ENCODE measurements around the gene ZFAND2A. TPM values are rescaled to one million over a fixed set of nuclear protein-coding genes. Genes with fewer than 3 reads are reported as not detected.
"Not testable (repeated sequence)": the region's sequence is repeated elsewhere in the genome, so short reads cannot be mapped to it uniquely, and the experiment has no call there.

Gene ZFAND2A
- total RNA-seq, 1 donor = 11.7 TPM

DNA sequence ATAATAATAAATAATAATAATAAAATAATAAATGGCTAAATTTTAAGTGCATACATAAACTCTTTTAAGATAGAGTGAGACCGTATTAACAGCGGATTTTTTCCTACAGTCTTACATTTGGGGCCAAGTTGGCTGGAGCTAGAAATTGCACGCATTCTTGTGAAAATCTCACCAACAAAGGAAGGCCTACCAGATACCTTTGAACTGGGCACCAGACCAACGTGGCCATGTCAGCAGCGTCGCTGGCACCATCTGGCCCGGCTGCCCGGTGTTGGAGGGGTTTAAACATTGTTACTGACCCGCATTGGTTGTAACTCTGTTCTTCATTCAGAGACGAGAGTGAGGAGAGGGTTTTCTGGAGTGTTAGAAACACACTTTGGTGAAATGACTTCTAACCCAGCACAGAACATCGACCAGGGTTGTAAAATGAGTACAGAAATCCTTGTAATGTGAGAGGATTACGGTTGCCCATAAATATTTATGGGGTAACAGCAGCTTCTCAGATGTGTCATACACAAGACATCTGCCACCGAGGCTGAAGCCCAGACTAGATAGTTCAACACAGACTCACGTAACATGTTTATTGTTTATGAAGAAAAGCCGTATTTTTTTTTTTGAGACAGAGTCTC lies 38.1 kb upstream of the ZFAND2A start:
- TF ChIP-seq, protein P1, sequence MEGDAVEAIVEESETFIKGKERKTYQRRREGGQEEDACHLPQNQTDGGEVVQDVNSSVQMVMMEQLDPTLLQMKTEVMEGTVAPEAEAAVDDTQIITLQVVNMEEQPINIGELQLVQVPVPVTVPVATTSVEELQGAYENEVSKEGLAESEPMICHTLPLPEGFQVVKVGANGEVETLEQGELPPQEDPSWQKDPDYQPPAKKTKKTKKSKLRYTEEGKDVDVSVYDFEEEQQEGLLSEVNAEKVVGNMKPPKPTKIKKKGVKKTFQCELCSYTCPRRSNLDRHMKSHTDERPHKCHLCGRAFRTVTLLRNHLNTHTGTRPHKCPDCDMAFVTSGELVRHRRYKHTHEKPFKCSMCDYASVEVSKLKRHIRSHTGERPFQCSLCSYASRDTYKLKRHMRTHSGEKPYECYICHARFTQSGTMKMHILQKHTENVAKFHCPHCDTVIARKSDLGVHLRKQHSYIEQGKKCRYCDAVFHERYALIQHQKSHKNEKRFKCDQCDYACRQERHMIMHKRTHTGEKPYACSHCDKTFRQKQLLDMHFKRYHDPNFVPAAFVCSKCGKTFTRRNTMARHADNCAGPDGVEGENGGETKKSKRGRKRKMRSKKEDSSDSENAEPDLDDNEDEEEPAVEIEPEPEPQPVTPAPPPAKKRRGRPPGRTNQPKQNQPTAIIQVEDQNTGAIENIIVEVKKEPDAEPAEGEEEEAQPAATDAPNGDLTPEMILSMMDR (IDR thresholded peaks at IDR 0.05; ENCODE audit: insufficient read depth, low read depth, low read length) = no peak
- DNase-seq (ENCODE audit: low read depth) = peak; percentile 97
- H3K4me3 ChIP-seq (ENCODE audit: low read depth, low read length) = peak overlapping the region; percentile 6

DNA sequence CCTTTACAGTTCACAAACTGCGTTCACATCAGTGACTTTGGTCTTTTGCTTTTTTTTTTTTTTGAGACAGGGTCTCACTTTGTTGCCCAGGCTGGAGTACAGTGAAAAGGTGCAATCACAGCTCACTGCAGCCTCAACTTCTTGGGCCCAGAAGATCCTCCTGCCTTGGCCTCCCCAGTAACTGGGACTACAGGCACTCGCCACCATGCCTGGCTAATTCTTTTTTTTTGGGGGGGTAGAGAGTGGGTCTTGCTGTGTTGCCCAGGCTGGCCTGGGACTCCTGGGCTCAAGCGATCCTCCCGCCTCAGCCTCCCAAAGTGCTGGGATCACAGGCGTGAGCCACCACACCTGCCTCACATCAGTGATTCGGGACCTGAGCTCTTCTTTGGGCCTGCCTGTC lies 37.0 kb upstream of the ZFAND2A start:
- TF ChIP-seq, protein P1 (IDR thresholded peaks at IDR 0.05; ENCODE audit: insufficient read depth, low read depth, low read length) = no peak
- no peak for DNase-seq (ENCODE audit: low read depth)
- no peak overlapping the region for H3K4me3 ChIP-seq (ENCODE audit: low read depth, low read length)

- not testable (repeated sequence) for H3K4me3 ChIP-seq (ENCODE audit: low read depth, low read length); DNase-seq (ENCODE audit: low read depth)
Observed at GRCh38 chr7:1196441-1196840, 36.4 kb upstream of the ZFAND2A start.

DNA sequence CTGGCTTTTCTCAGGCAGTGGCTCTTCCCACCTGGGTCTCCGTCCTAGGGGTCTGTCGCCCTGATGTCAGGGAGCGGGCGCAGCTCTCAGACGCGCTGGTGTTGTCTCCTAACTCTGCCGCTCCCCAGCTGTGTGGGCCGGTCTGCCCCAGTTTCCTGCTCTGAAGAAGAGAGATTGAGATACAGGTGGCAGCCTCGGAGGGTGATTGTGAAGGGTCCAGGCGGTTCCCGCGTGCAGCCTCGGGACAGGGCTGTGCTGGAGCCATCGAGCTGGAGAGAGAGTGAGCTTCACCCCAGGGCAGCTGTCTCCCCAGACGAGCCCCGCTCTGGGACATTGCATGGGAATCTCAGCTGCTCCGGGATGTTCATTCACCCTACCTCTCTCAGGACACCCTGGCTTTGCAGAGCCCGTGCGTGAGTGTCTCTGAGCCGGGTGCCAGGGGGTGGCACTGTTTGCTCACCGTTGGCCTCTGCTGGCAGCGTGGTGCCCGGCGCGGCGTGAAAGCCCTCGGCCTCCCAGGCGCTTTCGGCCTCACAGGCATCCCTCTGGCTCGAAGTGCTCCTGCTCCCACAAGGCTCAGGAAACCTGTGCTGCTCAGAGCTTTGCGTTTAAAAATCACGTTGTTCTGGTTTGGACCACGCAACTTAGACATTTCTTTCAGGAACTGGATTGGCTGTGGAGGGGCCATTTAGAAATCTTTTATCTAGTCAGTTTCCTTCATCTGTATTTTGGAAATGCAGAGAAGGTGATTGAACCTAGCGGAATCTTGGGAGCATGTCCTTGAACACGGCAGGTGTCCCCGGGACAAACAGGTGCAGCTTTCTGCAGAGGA lies 33.8 kb upstream of the ZFAND2A start:
- DNase-seq (ENCODE audit: low read depth) = peak; percentile 33
- H3K4me3 ChIP-seq (ENCODE audit: low read depth, low read length) = no peak overlapping the region
- TF ChIP-seq, protein P1 (IDR thresholded peaks at IDR 0.05; ENCODE audit: insufficient read depth, low read depth, low read length) = peak; percentile 55

DNA sequence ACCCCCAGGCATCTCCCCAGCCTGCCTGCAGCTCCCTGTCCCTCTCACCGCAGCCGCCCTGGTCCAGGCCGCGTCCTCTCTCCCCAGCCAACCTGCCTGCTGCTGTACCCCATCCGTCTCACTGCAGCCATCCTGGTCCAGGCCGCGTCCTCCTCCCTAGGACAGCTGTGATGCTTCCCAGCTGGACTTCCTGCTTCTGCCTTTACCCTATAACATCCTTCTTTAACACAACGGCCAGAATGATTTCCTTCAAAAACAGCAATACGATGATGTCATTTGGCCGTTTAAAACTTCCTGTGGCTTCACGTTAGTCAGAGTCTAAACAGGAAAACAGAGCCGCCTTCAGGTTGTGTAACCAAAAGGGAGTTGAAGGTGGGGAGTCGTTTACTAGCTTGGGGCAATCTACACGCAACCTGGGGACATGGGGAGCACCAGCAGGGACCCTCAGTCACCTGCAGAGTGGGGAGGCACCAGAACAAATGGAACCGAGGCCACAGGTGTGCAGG lies 32.2 kb upstream of the ZFAND2A start:
- no peak overlapping the region for H3K4me3 ChIP-seq (ENCODE audit: low read depth, low read length)
- TF ChIP-seq, protein P1 (IDR thresholded peaks at IDR 0.05; ENCODE audit: insufficient read depth, low read depth, low read length) = peak; percentile 12
- DNase-seq (ENCODE audit: low read depth) = peak; percentile 89

DNA sequence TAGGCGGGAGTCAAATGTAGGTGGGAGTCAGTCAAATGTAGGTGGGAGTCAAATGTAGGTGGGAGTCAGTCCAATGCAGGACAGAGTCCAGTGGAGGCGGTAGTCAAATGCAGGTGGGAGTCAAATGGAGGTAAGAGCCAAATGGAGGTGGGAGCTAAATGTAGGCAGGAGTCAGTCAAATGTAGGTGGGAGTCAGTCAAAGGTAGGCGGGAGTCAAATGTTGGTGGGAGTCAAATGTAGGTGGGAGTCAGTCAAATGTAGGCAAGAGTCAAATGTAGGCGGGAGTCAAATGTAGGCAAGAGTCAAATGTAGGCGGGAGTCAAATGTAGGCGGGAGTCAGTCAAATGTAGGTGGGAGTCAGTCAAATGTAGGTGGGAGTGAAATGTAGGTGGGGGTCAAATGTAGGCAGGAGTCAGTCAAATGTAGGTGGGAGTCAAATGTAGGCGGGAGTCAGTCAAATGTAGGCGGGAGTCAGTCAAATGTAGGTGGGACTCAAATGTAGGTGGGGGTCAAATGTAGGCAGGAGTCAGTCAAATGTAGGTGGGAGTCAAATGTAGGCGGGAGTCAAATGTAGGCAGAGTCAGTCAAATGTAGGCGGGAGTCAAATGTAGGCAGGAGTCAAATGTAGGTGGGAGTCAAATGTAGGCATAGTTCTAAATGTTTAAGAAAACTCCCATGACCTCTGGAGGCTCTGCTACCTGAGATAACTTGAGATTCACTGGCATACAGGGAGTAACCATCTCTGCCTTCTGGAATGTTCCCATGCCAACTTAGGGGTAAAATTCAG lies 30.2 kb upstream of the ZFAND2A start:
- no peak for DNase-seq (ENCODE audit: low read depth)
- TF ChIP-seq, protein P1 (IDR thresholded peaks at IDR 0.05; ENCODE audit: insufficient read depth, low read depth, low read length) = no peak
- H3K4me3 ChIP-seq (ENCODE audit: low read depth, low read length) = no peak overlapping the region
